ENCODE results near the gene PIGK. TPM values are rescaled to one million over a fixed set of nuclear protein-coding genes. Genes with fewer than 3 reads are reported as not detected.

PIGK gene
- total RNA-seq, 6 experiments from 2014 or later: 13.4 to 19.1 (median 16.1) TPM

DNA sequence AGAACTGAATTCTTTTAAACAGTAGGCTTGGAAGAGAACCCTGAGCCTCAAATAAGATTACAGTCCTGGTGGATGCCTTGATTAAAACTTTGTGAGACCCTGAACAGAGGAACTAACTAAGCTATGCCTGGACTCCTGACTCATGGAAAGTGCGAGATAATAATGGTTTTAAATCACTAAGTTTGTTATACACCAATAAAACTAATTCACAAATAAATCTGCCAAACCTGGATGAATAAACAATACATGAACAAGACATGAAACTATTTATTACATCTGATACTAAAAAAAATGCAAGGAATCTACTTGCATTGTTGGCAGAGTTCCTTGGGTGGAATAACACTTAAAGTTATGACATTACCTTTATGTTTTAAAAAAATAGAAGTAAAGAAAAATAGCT, 118.4 kb downstream of the PIGK start:
- no peaks in the 10 kb centered on the region for H3K4me1 ChIP-seq
- no peaks in the 10 kb centered on the region for H3K36me3 ChIP-seq
- H3K9me3 ChIP-seq: no peaks in the 10 kb centered on the region
- no peak overlapping the region for H3K27ac ChIP-seq
- intact Hi-C loops (cut with DNase I): no loop called here
- no peaks in the 10 kb centered on the region for H3K27me3 ChIP-seq
- ATAC-seq (no peak), DNase-seq (no peak)
- H3K4me3 ChIP-seq: no peak overlapping the region
- 100% methylated on average over 1 of the region's 1 CpG for WGBS (ENCODE audit: insufficient coverage, low coverage, low lambda C conversion rate, missing lambda C conversion rate)
- TF ChIP-seq, protein P1, sequence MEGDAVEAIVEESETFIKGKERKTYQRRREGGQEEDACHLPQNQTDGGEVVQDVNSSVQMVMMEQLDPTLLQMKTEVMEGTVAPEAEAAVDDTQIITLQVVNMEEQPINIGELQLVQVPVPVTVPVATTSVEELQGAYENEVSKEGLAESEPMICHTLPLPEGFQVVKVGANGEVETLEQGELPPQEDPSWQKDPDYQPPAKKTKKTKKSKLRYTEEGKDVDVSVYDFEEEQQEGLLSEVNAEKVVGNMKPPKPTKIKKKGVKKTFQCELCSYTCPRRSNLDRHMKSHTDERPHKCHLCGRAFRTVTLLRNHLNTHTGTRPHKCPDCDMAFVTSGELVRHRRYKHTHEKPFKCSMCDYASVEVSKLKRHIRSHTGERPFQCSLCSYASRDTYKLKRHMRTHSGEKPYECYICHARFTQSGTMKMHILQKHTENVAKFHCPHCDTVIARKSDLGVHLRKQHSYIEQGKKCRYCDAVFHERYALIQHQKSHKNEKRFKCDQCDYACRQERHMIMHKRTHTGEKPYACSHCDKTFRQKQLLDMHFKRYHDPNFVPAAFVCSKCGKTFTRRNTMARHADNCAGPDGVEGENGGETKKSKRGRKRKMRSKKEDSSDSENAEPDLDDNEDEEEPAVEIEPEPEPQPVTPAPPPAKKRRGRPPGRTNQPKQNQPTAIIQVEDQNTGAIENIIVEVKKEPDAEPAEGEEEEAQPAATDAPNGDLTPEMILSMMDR (IDR thresholded peaks at IDR 0.05): no peak
- TF ChIP-seq POLR2A (IDR thresholded peaks at IDR 0.05): no peak

- 89% methylated on average over 8 of the region's 9 CpGs for WGBS (ENCODE audit: insufficient coverage, low coverage, low lambda C conversion rate, missing lambda C conversion rate)
- H3K27me3 ChIP-seq: no peaks in the 10 kb centered on the region
- H3K4me3 ChIP-seq: no peak overlapping the region
- TF ChIP-seq, protein P1 (IDR thresholded peaks at IDR 0.05): no peak
- no peak for TF ChIP-seq POLR2A (IDR thresholded peaks at IDR 0.05)
- no peak overlapping the region for H3K27ac ChIP-seq
- DNase-seq (no peak), ATAC-seq (no peak)
- intact Hi-C loops (cut with DNase I): no loop called here
- no peaks in the 10 kb centered on the region for H3K9me3 ChIP-seq
- no peaks in the 10 kb centered on the region for H3K36me3 ChIP-seq
- H3K4me1 ChIP-seq: no peaks in the 10 kb centered on the region
Measured at GRCh38 chr1:77096496-77097255, 122.6 kb downstream of the PIGK start.

- Histone ChIP-seq H3K9me3 (no peaks in the 10 kb centered on the region), H3K36me3 (no peaks in the 10 kb centered on the region), H3K4me1 (no peaks in the 10 kb centered on the region), H3K4me3 (no peak overlapping the region), H3K27ac (no peak overlapping the region), H3K27me3 (no peaks in the 10 kb centered on the region)
- intact Hi-C loops (cut with DNase I): no loop called here
- no peak for ATAC-seq
- DNase-seq: no peak
- WGBS (ENCODE audit: insufficient coverage, low coverage, low lambda C conversion rate, missing lambda C conversion rate): 100% methylated on average over 1 of the region's 1 CpG
- TF ChIP-seq, protein P1 (IDR thresholded peaks at IDR 0.05): no peak
- no peak for TF ChIP-seq POLR2A (IDR thresholded peaks at IDR 0.05)
Measured at GRCh38 chr1:77095236-77095635, 124.0 kb downstream of the PIGK start.

- 25% methylated on average over 2 of the region's 2 CpGs for WGBS (ENCODE audit: insufficient coverage, low coverage, low lambda C conversion rate, missing lambda C conversion rate)
- ATAC-seq (no peak), DNase-seq (no peak)
- Histone ChIP-seq H3K4me1 (peaks cover 0 to 6% (median 0%) of the 10 kb centered on the region in 4 donors), H3K4me3 (no peak overlapping the region), H3K9me3 (no peaks in the 10 kb centered on the region), H3K27ac (no peak overlapping the region), H3K36me3 (no peaks in the 10 kb centered on the region), H3K27me3 (no peaks in the 10 kb centered on the region)
- no peak for TF ChIP-seq POLR2A (IDR thresholded peaks at IDR 0.05)
- TF ChIP-seq, protein P1 (IDR thresholded peaks at IDR 0.05): no peak
- intact Hi-C loops (cut with DNase I): no loop called here
Measured at GRCh38 chr1:77089756-77090155, 129.5 kb downstream of the PIGK start.
